Spleen (tissue), 11 donors: ENCODE data around the gene VEGFC. TPM values are rescaled to one million over a fixed set of nuclear protein-coding genes. Genes with fewer than 3 reads are reported as not detected.

Experiments used
- DNase-seq: peaks from one replicate; pipeline ENCODE4 v3.0.0-alpha.2; 2020
- H3K27ac ChIP-seq, 8 donors: fragments of 200-600 bp; sonication (generic) in 7 of 8; 1 replicate in 4 of 8; 2 replicates in 4 of 8; pipeline versions ENCODE4 v1.5.0 to v1.8.0; 2016 to 2021; ENCODE audit warnings: inconsistent platforms in 4 of 8, mild to moderate bottlenecking in 4 of 8, moderate library complexity in 1 of 8
- H3K27me3 ChIP-seq, 7 donors: fragments of 200-600 bp; sonication (generic) in 6 of 7; replicated peaks in 1 of 7; 1 replicate in 4 of 7; 2 replicates in 3 of 7; pipeline versions ENCODE4 v1.5.0 to v1.8.0; 2016 to 2021; ENCODE audit warnings: inconsistent platforms in 3 of 7, mild to moderate bottlenecking in 1 of 7
- H3K36me3 ChIP-seq, 6 donors: fragments of 200-600 bp; sonication (generic) in 5 of 6; 1 replicate in 4 of 6; 2 replicates in 2 of 6; pipeline versions ENCODE4 v1.5.0 to v1.8.0; 2016 to 2021; ENCODE audit warnings: inconsistent platforms in 2 of 6
- H3K4me1 ChIP-seq, 6 donors: fragments of 200-600 bp; sonication (generic) in 5 of 6; 1 replicate in 3 of 6; 2 replicates in 3 of 6; pipeline versions ENCODE4 v1.5.0 to v1.8.0; 2016 to 2021; ENCODE audit warnings: inconsistent platforms in 3 of 6
- H3K4me3 ChIP-seq, 8 donors: fragments of 200-600 bp; sonication (generic) in 7 of 8; 1 replicate in 4 of 8; 2 replicates in 4 of 8; pipeline versions ENCODE4 v1.5.0 to v1.8.0; 2016 to 2021; ENCODE audit warnings: inconsistent platforms in 4 of 8, mild to moderate bottlenecking in 4 of 8, moderate library complexity in 2 of 8
- H3K9me3 ChIP-seq, 8 donors: fragments of 200-600 bp; sonication (generic) in 7 of 8; 1 replicate in 4 of 8; 2 replicates in 4 of 8; pipeline versions ENCODE4 v1.5.0 to v1.8.0; 2016 to 2021; ENCODE audit warnings: inconsistent platforms in 4 of 8
- CTCF ChIP-seq, 11 experiments: fragments of 200-600 bp in 7 of 11; fragments of 450-650 bp in 4 of 11; sonication (generic) in 4 of 11; IDR thresholded peaks in 8 of 11; conservative IDR thresholded peaks in 3 of 11; 1 replicate in 7 of 11; 2 replicates in 4 of 11; pipeline versions ENCODE4 v1.4.0 to v1.8.0; 2016 to 2021; ENCODE audit warnings: antibody characterized with exemption in 11 of 11, inconsistent platforms in 4 of 11, mild to moderate bottlenecking in 1 of 11
- POLR2A ChIP-seq, 3 donors: fragments of 450-650 bp; IDR thresholded peaks; one replicate each; pipeline ENCODE4 v1.5.1; 2017; ENCODE audit warnings: antibody characterized with exemption in 3 of 3, mild to moderate bottlenecking in 1 of 3
- POLR2AphosphoS5 ChIP-seq, 3 donors: sonication (generic); formaldehyde crosslinking; IDR thresholded peaks; one replicate each; pipeline ENCODE4 v1.5.1; 2017; ENCODE audit warnings: antibody characterized with exemption in 3 of 3
- WGBS, 5 donors: extraction: QIAGEN DNeasy Blood & Tissue Kit in 3 of 5; methylation state at CpG; one replicate each; pipeline versions ENCODE4 v1.1.5 to v1.1.7; 2013 to 2018; 5-methylcytosine and 5-hydroxymethylcytosine counted together
- intact Hi-C: fragments of 100-400 bp; cut with DNase I; formaldehyde crosslinking; loops from one replicate; pipeline ENCODE4 v1.15.0; 2023; ENCODE audit warnings: low total_unique reads
- polyA plus RNA-seq, 3 donors: library from polyadenylated mRNA; stranded (reverse); fragments of 200-250 nt; gene quantifications; one replicate each; pipeline ENCODE4 v1.2.1, GENCODE V29; 2013
- total RNA-seq, 7 donors: library from RNA; depleted of rRNA in 3 of 7; stranded (reverse); fragments of >200 nt in 3 of 7; fragmentation: NEBNext Ultra II Directional in 4 of 7; extraction: Animal tissue kit (Norgen Biotek cat#: 25700) in 4 of 7; gene quantifications; one replicate each; pipeline versions ENCODE4 v1.1.0 to v1.2.1, GENCODE V29; 2016 to 2021
- donor health status: healthy with polysubstance abuse.
- donor health status: DM: no; HTN: no; CAD: no; lungs with moderate emphysema.
- donor health status: DM: no; HTN: no; CAD: no.
- donor health status: Bipolar disorder and iron deficiency.
- donor health status: healthy.
- donor health status: DM: no; HTN: no; CAD: no.
- donor health status: DM: yes; HTN: yes; CAD: no.

VEGFC gene
- total and polyA plus RNA-seq, 10 donors = 3.3 to 11.6 (median 4.6) TPM

GRCh38 chr4:176760471-176760870, 32.3 kb downstream of the VEGFC start:
- intact Hi-C loops = no loop called here
- H3K4me1 ChIP-seq = no peaks in the 10 kb centered on the region
- H3K9me3 ChIP-seq = peaks cover 0 to 5% (median under 1%) of the 10 kb centered on the region in 8 donors
- no peak for DNase-seq
- no peaks in the 10 kb centered on the region for H3K36me3 ChIP-seq
- no peak overlapping the region for H3K27ac ChIP-seq
- H3K27me3 ChIP-seq = no peaks in the 10 kb centered on the region
- TF ChIP-seq POLR2AphosphoS5 (IDR thresholded peaks at IDR 0.05) (no peak), CTCF (IDR thresholded peaks at IDR 0.05 in 8 of 11, conservative IDR thresholded peaks at IDR 0.05 in 3 of 11) (no peak)
- 77 to 87% (median 85%) methylated on average over 3 of the region's 3 CpGs for WGBS, 5 donors
- no peak overlapping the region for H3K4me3 ChIP-seq

- intact Hi-C loops = no loop called here
- WGBS, 5 donors = 68 to 85% (median 78%) methylated on average over 2 of the region's 2 CpGs
- TF ChIP-seq CTCF (IDR thresholded peaks at IDR 0.05 in 8 of 11, conservative IDR thresholded peaks at IDR 0.05 in 3 of 11) (no peak), POLR2AphosphoS5 (IDR thresholded peaks at IDR 0.05) (no peak), POLR2A (IDR thresholded peaks at IDR 0.05) (no peak)
- Histone ChIP-seq H3K27ac (no peak overlapping the region), H3K27me3 (no peaks in the 10 kb centered on the region), H3K4me1 (no peaks in the 10 kb centered on the region), H3K36me3 (no peaks in the 10 kb centered on the region), H3K9me3 (no peaks in the 10 kb centered on the region), H3K4me3 (no peak overlapping the region)
- no peak for DNase-seq
Observed at GRCh38 chr4:176758731-176759130, 34.0 kb downstream of the VEGFC start.

GRCh38 chr4:176758323-176758722, 34.4 kb downstream of the VEGFC start:
- 79 to 86% (median 84%) methylated on average over 4 of the region's 4 CpGs for WGBS, 5 donors
- no peaks in the 10 kb centered on the region for H3K36me3 ChIP-seq
- no peak for DNase-seq
- intact Hi-C loops = no loop called here
- H3K27me3 ChIP-seq = no peaks in the 10 kb centered on the region
- no peak overlapping the region for H3K27ac ChIP-seq
- no peaks in the 10 kb centered on the region for H3K9me3 ChIP-seq
- no peak for TF ChIP-seq POLR2AphosphoS5 (IDR thresholded peaks at IDR 0.05)
- no peak for TF ChIP-seq CTCF (IDR thresholded peaks at IDR 0.05 in 8 of 11, conservative IDR thresholded peaks at IDR 0.05 in 3 of 11)
- no peak overlapping the region for H3K4me3 ChIP-seq
- H3K4me1 ChIP-seq = no peaks in the 10 kb centered on the region

- no peaks in the 10 kb centered on the region for H3K9me3 ChIP-seq
- WGBS, 5 donors = 67 to 75% (median 73%) methylated on average over 2 of the region's 2 CpGs
- no peak for DNase-seq
- TF ChIP-seq POLR2A (IDR thresholded peaks at IDR 0.05) (no peak), POLR2AphosphoS5 (IDR thresholded peaks at IDR 0.05) (no peak), CTCF (IDR thresholded peaks at IDR 0.05 in 8 of 11, conservative IDR thresholded peaks at IDR 0.05 in 3 of 11) (no peak)
- H3K4me3 ChIP-seq = no peak overlapping the region
- H3K36me3 ChIP-seq = no peaks in the 10 kb centered on the region
- intact Hi-C loops = no loop called here
- no peaks in the 10 kb centered on the region for H3K4me1 ChIP-seq
- no peak overlapping the region for H3K27ac ChIP-seq
- H3K27me3 ChIP-seq = no peaks in the 10 kb centered on the region
Observed at GRCh38 chr4:176755613-176756012, 37.1 kb downstream of the VEGFC start.
